ENCODE results near the gene SSBP4. TPM values are rescaled to one million over a fixed set of nuclear protein-coding genes. Genes with fewer than 3 reads are reported as not detected.

The SSBP4 gene
- polyA plus RNA-seq, 2 of the 4 experiments (the other 2 are of a cell fraction) = 6.9 to 43.2 TPM

GRCh38 chr19:18469069-18469846 lies 50.1 kb downstream of the SSBP4 start:
- ATAC-seq = peak; percentile 65 to 84
- WGBS (ENCODE audit: missing lambda C conversion rate) = 22% methylated on average over 20 of the region's 28 CpGs
- no peak for FAIRE-seq
- CTCF ChIA-PET = interaction anchor here (0.6 to 4.4 kb wide), 45 partner anchors 9 to 395 kb away, joined by 3 to 38 read pairs (median 4); partner anchors contain the start of genes ELL, FKBP8 and REX1BD
- H3K4me1 ChIP-seq = peaks cover 49% of the 10 kb centered on the region
- POLR2A ChIA-PET = no interaction called here
- H3K4me3 ChIP-seq = no peak overlapping the region
- peak; percentile 48 to 81 for DNase-seq (ENCODE audit: low read depth in 1 of 2, low spot score in 1 of 2)
- peak overlapping the region; percentile 78 for H3K4me2 ChIP-seq
- H3K27ac ChIP-seq = peak overlapping the region; percentile 75 to 92
- no peaks in the 10 kb centered on the region for H3K9me3 ChIP-seq
- TF ChIP-seq CTCF (IDR thresholded peaks at IDR 0.05) = peak; percentile 72
- TF ChIP-seq RAD21 (conservative IDR thresholded peaks at IDR 0.05 in 1 of 2, IDR thresholded peaks at IDR 0.05 in 1 of 2) = peak; percentile 38 to 42; a peak in 3 of 5 replicates
- TF ChIP-seq SMC3 (IDR thresholded peaks at IDR 0.05) = peak; percentile 53; the same call in 2 of the 3 replicates
- no peak for TF ChIP-seq TFCP2L1 (CRISPR knock-in tag; IDR thresholded peaks at IDR 0.05)

- Histone ChIP-seq H3K4me1 (peaks cover 38% of the 10 kb centered on the region), H3K4me2 (no peak overlapping the region), H3K4me3 (no peak overlapping the region), H3K9me3 (no peaks in the 10 kb centered on the region), H3K27ac (no peak overlapping the region)
- no peak for DNase-seq (ENCODE audit: low read depth in 1 of 2, low spot score in 1 of 2)
- POLR2A ChIA-PET = no interaction called here
- no peak for FAIRE-seq
- TF ChIP-seq FOSL2 (IDR thresholded peaks at IDR 0.05) (no peak), FOSL2 (CRISPR knock-in tag; IDR thresholded peaks at IDR 0.05) (no peak), CEBPB (IDR thresholded peaks at IDR 0.05) (no peak), ZFP36 (IDR thresholded peaks at IDR 0.05; ENCODE audit: borderline replicate concordance, partially characterized antibody) (no peak), PHF8 (IDR thresholded peaks at IDR 0.05; ENCODE audit: borderline replicate concordance, low read depth) (no peak), ZSCAN20 (CRISPR knock-in tag; IDR thresholded peaks at IDR 0.05) (no peak), HOXB13 (CRISPR knock-in tag; IDR thresholded peaks at IDR 0.05; ENCODE audit: low read depth) (no peak), ATOH8 (CRISPR knock-in tag; IDR thresholded peaks at IDR 0.05; ENCODE audit: low read depth) (no peak), ZC3H11A (IDR thresholded peaks at IDR 0.05) (no peak)
- 20% methylated on average over 1 of the region's 2 CpGs for WGBS (ENCODE audit: missing lambda C conversion rate)
- CTCF ChIA-PET = interaction anchor here (0.6 to 4.4 kb wide), 14 partner anchors 9 to 385 kb away, joined by 3 to 38 read pairs (median 5); partner anchors contain the start of gene REX1BD
- ATAC-seq = no peak
Observed at GRCh38 chr19:18470787-18471186, 51.6 kb downstream of the SSBP4 start.

GRCh38 chr19:18473003-18473705 lies 54.0 kb downstream of the SSBP4 start:
- 86% methylated on average over 6 of the region's 8 CpGs for WGBS (ENCODE audit: missing lambda C conversion rate)
- ATAC-seq = no peak
- H3K27ac ChIP-seq = no peak overlapping the region
- peaks cover 25% of the 10 kb centered on the region for H3K4me1 ChIP-seq
- no peak overlapping the region for H3K4me3 ChIP-seq
- no peak for DNase-seq (ENCODE audit: low read depth in 1 of 2, low spot score in 1 of 2)
- FAIRE-seq = no peak
- CTCF ChIA-PET = interaction anchor here (0.6 to 6.7 kb wide), 4 partner anchors 10 to 41 kb away, joined by 3 to 30 read pairs (median 4); no protein-coding TSS in a partner anchor
- POLR2A ChIA-PET = no interaction called here
- no peaks in the 10 kb centered on the region for H3K9me3 ChIP-seq
- no peak for TF ChIP-seq CEBPB (IDR thresholded peaks at IDR 0.05)
- no peak for TF ChIP-seq ZSCAN20 (CRISPR knock-in tag; IDR thresholded peaks at IDR 0.05)
- TF ChIP-seq MAX (IDR thresholded peaks at IDR 0.05) = no peak
- TF ChIP-seq HOXB5 (CRISPR knock-in tag; IDR thresholded peaks at IDR 0.05) = no peak
- no peak for TF ChIP-seq CBX2 (IDR thresholded peaks at IDR 0.05; ENCODE audit: borderline replicate concordance, low read depth)
- no peak for TF ChIP-seq EP300 (IDR thresholded peaks at IDR 0.05)
- TF ChIP-seq RCOR1 (IDR thresholded peaks at IDR 0.05; ENCODE audit: low read depth, low read length) = no peak
- no peak for TF ChIP-seq NR3C1 (IDR thresholded peaks at IDR 0.05)
- no peak for TF ChIP-seq TP53 (CRISPR knock-in tag; IDR thresholded peaks at IDR 0.05)
- no peak for TF ChIP-seq CTCF (IDR thresholded peaks at IDR 0.05)
- no peak for TF ChIP-seq ZC3H11A (IDR thresholded peaks at IDR 0.05)
- no peak for TF ChIP-seq HEYL (CRISPR knock-in tag; IDR thresholded peaks at IDR 0.05)
- no peak for TF ChIP-seq ZFP36 (IDR thresholded peaks at IDR 0.05; ENCODE audit: borderline replicate concordance, partially characterized antibody)
- no peak for TF ChIP-seq ZNF302 (CRISPR knock-in tag; IDR thresholded peaks at IDR 0.05)
- no peak for TF ChIP-seq JUN (IDR thresholded peaks at IDR 0.05)
- no peak for TF ChIP-seq GATA3 (IDR thresholded peaks at IDR 0.05; ENCODE audit: borderline replicate concordance)
- no peak for TF ChIP-seq CHD2 (IDR thresholded peaks at IDR 0.05; ENCODE audit: low read length, partially characterized antibody)
- no peak overlapping the region for H3K4me2 ChIP-seq
